ENCODE measurements around the gene MAPT. TPM values are rescaled to one million over a fixed set of nuclear protein-coding genes. Genes with fewer than 3 reads are reported as not detected.

The MAPT gene
- total and polyA plus RNA-seq, 2 of the 13 experiments (the other 11 are each of a cell fraction or from before 2014, with no cell fraction given) = 2.1 to 2.8 TPM

DNA sequence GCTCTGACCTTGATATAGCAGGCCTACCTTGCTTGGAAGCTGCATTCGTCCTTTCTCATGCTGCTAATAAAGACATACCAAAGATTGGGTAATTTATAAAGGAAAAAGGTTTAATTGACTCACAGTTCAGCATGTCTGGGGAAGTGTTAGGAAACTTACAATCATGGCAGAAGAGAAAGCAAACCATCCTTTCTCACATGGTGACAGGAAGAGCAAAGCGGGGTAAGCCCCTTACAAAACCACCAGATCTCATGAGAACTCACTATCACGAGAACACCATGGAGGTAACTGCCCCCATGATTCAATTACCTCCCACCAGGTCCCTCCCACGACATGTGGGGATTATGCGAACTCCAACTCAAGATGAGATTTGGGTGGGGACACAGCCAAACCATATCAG, 6.0 kb upstream of the MAPT start (continued):
- TF ChIP-seq RAD51 (IDR thresholded peaks at IDR 0.05; ENCODE audit: borderline replicate concordance) (no peak), CENPT (CRISPR knock-in tag; IDR thresholded peaks at IDR 0.05; ENCODE audit: low read depth) (no peak), ZNF749 (CRISPR knock-in tag; IDR thresholded peaks at IDR 0.05; ENCODE audit: borderline replicate concordance) (no peak), TAF15 (IDR thresholded peaks at IDR 0.05; ENCODE audit: low read depth, low read length, poor library complexity, severe bottlenecking) (no peak), GFI1 (CRISPR knock-in tag; IDR thresholded peaks at IDR 0.05; ENCODE audit: borderline replicate concordance) (no peak), ZNF619 (CRISPR knock-in tag; IDR thresholded peaks at IDR 0.05) (no peak), ZNF138 (CRISPR knock-in tag; IDR thresholded peaks at IDR 0.05; ENCODE audit: low read depth) (no peak), ZNF790 (CRISPR knock-in tag; IDR thresholded peaks at IDR 0.05; ENCODE audit: borderline replicate concordance) (no peak)
- TF ChIP-seq, protein P1, sequence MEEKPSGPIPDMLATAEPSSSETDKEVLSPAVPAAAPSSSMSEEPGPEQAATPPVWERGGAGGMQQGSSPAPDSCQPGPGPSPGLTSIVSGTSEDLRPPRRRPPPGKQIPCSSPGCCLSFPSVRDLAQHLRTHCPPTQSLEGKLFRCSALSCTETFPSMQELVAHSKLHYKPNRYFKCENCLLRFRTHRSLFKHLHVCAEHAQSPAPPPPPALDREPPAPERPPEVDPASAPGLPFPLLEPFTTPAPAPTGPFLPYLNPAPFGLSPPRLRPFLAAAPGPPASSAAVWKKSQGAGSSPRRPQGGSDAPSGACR (CRISPR knock-in tag; IDR thresholded peaks at IDR 0.05) = no peak
- TF ChIP-seq, protein P2, sequence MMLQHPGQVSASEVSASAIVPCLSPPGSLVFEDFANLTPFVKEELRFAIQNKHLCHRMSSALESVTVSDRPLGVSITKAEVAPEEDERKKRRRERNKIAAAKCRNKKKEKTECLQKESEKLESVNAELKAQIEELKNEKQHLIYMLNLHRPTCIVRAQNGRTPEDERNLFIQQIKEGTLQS (CRISPR knock-in tag; IDR thresholded peaks at IDR 0.05) = no peak

GRCh38 chr17:45889579-45889978, 4.8 kb upstream of the MAPT start:
- no peak overlapping the region for H3K9ac ChIP-seq (ENCODE audit: insufficient read depth, low read depth, low read length)
- intact Hi-C loops (cut with micrococcal nuclease; ENCODE audit: unreplicated experiment) (no loop called here), in situ Hi-C loops (cut with HindIII; ENCODE audit: extremely low pct_ligation_motif_present, low pct_unique_long_range_greater_than_20kb) (no loop called here)
- FAIRE-seq (peak; percentile 46), DNase-seq (ENCODE audit: low spot score) (no peak), ATAC-seq (peak; percentile 53)
- no peak overlapping the region for H3K27ac ChIP-seq (ENCODE audit: extremely low read length, insufficient read depth, low read length)
- H4K20me1 ChIP-seq (ENCODE audit: insufficient read depth, low read length) = no peaks in the 10 kb centered on the region
- peaks cover 15% of the 10 kb centered on the region for H3K4me1 ChIP-seq (ENCODE audit: insufficient read depth, low read length)
- POLR2A ChIA-PET = no interaction called here
- no peak overlapping the region for H3K4me2 ChIP-seq (ENCODE audit: low read depth, low read length)
- CTCF ChIA-PET (ENCODE audit: low intra/inter-chr PET ratio, low total read pairs) = no interaction called here
- TF ChIP-seq STAG1 (CRISPR knock-in tag; IDR thresholded peaks at IDR 0.05) (0 out of 2 replicates have a peak, but pooled peaks have one; percentile 18), GLI4 (CRISPR knock-in tag; IDR thresholded peaks at IDR 0.05; ENCODE audit: borderline replicate concordance) (no peak), FOXK1 (CRISPR knock-in tag; IDR thresholded peaks at IDR 0.05; ENCODE audit: borderline replicate concordance, low read depth) (no peak), ZNF878 (CRISPR knock-in tag; IDR thresholded peaks at IDR 0.05) (no peak), ZNF274 (CRISPR knock-in tag; IDR thresholded peaks at IDR 0.05) (no peak), ATAD3A (CRISPR knock-in tag; IDR thresholded peaks at IDR 0.05) (no peak)
- TF ChIP-seq, protein P3, sequence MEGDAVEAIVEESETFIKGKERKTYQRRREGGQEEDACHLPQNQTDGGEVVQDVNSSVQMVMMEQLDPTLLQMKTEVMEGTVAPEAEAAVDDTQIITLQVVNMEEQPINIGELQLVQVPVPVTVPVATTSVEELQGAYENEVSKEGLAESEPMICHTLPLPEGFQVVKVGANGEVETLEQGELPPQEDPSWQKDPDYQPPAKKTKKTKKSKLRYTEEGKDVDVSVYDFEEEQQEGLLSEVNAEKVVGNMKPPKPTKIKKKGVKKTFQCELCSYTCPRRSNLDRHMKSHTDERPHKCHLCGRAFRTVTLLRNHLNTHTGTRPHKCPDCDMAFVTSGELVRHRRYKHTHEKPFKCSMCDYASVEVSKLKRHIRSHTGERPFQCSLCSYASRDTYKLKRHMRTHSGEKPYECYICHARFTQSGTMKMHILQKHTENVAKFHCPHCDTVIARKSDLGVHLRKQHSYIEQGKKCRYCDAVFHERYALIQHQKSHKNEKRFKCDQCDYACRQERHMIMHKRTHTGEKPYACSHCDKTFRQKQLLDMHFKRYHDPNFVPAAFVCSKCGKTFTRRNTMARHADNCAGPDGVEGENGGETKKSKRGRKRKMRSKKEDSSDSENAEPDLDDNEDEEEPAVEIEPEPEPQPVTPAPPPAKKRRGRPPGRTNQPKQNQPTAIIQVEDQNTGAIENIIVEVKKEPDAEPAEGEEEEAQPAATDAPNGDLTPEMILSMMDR (CRISPR knock-in tag; IDR thresholded peaks at IDR 0.05) = peak; percentile 24; the same call in 1 of the 2 replicates
- 5% methylated on average over 2 of the region's 4 CpGs for WGBS (ENCODE audit: low lambda C conversion rate)
- peaks cover 4 to 12% of the 10 kb centered on the region in 2 experiments; a peak in 2 of 5 replicates for H3K27me3 ChIP-seq (ENCODE audit: control insufficient read depth in 1 of 2, insufficient read depth in 2 of 2, low read length in 2 of 2)
- no TSS peak for BruUV-seq (replicated peaks)
- no peaks in the 10 kb centered on the region for H3K79me2 ChIP-seq (ENCODE audit: insufficient read depth, low read length)
- no peak overlapping the region for H2AFZ ChIP-seq (ENCODE audit: low read length)
- H3K36me3 ChIP-seq (replicated peaks in 1 of 2; ENCODE audit: control insufficient read depth in 1 of 2, insufficient read depth in 2 of 2, low read length in 2 of 2) = no peaks in the 10 kb centered on the region
- H3K4me3 ChIP-seq (replicated peaks in 1 of 3; ENCODE audit: insufficient read depth in 1 of 3, low read depth in 2 of 3, low read length in 3 of 3) = no peak overlapping the region
- no peaks in the 10 kb centered on the region for H3K9me3 ChIP-seq (ENCODE audit: low read length)

Data from HepG2 (cell line).